NCI-H1105 (cell line): ENCODE measurements around the gene KRTAP10-3.
"Not testable (repeated sequence)": the region's sequence is repeated elsewhere in the genome, so short reads cannot be mapped to it uniquely, and the experiment has no call there.

ENCODE experiments used
- DNase-seq: peaks from one replicate; lab custom pipeline; 2025; lab: John Stamatoyannopoulos, UW

Gene KRTAP10-3, protein sequence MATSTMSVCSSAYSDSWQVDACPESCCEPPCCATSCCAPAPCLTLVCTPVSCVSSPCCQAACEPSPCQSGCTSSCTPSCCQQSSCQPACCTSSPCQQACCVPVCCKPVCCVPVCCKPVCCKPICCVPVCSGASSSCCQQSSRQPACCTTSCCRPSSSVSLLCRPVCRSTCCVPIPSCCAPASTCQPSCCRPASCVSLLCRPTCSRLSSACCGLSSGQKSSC

GRCh38 chr21:44558695-44559094, at the start of gene KRTAP10-3:
Gene KRTAP10-3 (minus strand): TSS chr21:44558795. CDS start chr21:44558715, 80 bp downstream.
- no peak for DNase-seq

- DNase-seq = no peak
These were observed 47.9 kb upstream of the KRTAP10-3 start for GRCh38 chr21:44606495-44606894.

GRCh38 chr21:44603911-44604310, 45.3 kb upstream of the KRTAP10-3 start:
- no peak for DNase-seq

DNA sequence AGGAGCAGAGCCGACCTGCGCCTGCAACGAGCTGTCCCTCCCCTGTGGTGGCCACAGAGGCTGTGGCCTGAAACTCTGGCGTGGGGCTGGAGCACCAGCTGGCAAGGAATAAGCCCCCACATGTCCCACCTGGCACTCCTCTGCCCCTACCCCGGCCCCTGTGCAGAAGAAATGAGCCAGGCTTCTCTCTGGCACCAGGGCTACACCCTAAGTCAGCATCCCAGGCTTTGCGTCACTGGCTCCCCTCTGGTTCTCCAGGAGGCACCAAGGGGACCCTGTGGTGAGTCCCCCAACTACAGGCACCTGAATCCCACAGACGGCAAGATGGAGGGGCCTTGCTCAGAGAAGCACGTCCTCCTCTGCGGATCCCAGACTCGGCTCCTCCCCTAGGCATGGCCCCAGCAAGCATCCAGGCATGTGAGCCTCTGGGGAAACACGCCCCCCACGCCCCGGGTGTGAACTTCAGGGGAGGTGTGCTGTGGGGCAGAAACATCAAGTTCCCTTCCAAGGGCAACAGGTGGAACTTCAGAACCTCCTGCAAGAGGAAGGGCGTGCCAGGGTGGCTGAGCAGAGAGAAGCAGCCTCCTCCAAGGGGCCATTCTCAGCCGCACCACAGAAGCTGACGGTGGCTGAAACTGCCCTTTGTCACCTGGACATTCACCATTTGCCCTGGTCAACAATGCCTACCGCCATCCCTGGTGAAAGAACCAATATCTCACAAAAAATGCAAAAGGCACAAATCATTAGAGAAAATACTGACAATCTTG, 44.7 kb upstream of the KRTAP10-3 start:
- DNase-seq = no peak

DNA sequence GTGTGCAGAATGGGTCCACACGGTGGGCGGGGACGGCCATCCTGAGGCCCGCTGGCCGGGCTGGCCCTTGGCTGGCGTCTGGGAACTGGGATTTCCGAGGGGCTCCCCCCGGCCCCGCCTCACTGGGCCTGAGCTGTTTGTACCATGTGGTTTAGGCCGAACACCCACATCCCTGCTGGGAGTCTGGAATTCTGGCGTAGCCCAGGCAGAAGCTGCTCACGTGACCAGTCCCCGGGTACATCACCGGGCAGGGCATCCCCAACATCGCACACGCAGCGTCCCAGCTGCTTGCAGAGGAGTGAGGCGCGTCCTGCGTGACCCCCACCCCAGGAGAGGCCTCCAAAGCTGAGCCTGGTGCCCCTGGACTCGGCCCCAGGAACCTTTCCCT, 43.9 kb upstream of the KRTAP10-3 start:
- DNase-seq = no peak

- no peak for DNase-seq
These were observed 43.2 kb upstream of the KRTAP10-3 start for GRCh38 chr21:44601596-44602462.

DNA sequence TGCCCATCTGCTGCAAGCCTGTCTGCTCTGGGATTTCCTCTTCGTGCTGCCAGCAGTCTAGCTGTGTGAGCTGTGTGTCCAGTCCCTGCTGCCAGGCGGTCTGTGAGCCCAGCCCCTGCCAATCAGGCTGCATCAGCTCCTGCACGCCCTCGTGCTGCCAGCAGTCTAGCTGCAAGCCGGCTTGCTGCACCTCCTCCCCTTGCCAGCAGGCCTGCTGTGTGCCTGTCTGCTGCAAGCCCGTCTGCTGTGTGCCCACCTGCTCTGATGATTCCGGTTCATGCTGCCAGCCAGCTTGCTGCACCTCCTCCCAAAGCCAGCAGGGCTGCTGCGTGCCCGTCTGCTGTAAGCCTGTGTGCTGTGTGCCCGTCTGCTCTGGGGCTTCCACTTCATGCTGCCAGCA, 42.5 kb upstream of the KRTAP10-3 start:
- not testable (repeated sequence) for DNase-seq

DNA sequence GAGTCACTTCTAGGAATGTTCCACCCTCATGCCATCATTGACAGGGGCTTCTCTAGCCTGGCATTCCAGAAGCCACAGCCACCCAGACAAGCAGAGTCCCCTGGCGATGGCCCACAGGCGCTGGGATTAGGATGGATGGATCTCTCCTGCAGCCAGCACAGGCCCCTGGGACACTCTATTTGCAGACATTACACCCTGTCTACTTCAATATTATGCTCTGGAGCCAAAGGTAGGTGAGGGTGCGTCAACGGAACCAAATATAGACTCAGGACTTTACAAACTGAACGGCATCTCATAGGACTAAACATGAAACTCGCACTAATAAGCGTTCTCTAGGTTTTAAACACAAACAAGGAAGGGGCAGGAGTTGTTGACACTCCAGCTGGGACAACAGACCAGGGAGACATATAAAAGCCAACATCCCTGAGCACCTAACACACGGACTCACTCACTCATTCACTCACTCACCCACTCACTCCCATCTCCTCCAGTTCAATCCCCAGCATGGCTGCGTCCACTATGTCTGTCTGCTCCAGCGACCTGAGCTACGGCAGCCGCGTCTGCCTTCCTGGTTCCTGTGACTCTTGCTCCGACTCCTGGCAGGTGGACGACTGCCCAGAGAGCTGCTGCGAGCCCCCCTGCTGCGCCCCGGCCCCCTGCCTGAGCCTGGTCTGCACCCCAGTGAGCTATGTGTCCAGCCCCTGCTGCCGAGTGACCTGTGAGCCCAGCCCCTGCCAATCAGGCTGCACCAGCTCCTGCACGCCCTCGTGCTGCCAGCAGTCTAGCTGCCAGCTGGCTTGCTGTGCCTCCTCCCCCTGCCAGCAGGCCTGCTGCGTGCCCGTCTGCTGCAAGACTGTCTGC, 41.8 kb upstream of the KRTAP10-3 start, which contains the start of gene KRTAP10-7:
Gene KRTAP10-7 (plus strand): TSS at position 480 of the 861 bp plus-strand sequence. CDS start 25 bp downstream, at position 505.
- DNase-seq = not testable (repeated sequence)

DNA sequence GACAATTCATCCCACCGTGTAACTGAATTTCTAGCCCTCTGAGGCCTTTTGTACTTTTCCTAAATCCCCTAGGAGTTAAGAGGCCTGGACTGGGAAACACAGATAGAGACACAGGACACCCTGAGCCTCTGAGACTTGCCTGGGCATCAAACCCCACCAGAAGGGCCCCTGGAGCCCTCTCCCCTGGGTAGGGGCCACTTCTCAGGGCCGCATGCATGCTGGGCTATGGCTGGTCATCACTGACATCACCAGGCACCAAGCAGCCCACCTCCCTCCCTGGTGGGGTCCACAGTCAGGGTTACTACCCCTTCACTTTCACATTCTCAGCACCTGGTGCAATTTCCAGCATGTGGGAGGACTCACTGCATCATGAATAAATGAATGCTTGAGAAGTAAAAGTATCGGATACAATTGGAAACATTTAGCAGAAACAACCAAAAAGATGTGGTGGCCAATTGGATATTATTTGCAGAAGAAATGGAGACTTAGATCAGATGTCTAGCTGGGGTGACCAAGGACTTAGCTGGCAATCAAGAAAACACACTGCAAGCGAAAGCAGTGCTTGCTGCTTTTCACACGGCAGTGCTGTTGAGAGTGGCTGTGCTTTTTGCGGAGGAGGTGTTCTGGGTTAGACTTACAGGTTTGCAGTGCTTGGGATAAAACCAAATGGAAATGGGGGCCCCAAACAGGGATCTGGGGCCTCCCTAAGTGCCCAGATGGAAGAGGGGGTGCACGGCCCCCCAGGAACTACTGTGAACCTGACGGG, 40.9 kb upstream of the KRTAP10-3 start:
- DNase-seq = no peak

DNA sequence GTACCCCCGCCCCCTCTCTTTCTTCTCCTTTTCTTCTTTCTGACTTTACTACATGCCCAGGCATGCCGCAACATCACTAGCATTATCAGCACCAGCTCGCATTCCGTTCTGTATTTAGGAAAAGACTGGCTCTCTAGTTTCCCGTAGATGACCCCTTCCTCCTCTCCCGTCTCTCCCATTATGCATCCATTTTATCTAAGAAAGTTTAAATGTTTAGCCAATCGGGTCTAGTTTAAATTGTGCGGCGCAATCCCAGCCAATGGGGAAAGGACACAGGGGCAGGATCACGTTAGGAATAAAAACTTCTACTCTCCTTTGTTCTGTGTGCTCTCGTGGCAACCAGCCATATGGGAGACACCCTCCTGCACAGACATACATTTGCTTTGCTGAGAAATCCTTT, 39.5 kb upstream of the KRTAP10-3 start:
- DNase-seq = no peak

- no peak for DNase-seq
These were observed 37.6 kb upstream of the KRTAP10-3 start for GRCh38 chr21:44596068-44596725.

- DNase-seq = no peak
These were observed 36.9 kb upstream of the KRTAP10-3 start for GRCh38 chr21:44595524-44595923.

DNA sequence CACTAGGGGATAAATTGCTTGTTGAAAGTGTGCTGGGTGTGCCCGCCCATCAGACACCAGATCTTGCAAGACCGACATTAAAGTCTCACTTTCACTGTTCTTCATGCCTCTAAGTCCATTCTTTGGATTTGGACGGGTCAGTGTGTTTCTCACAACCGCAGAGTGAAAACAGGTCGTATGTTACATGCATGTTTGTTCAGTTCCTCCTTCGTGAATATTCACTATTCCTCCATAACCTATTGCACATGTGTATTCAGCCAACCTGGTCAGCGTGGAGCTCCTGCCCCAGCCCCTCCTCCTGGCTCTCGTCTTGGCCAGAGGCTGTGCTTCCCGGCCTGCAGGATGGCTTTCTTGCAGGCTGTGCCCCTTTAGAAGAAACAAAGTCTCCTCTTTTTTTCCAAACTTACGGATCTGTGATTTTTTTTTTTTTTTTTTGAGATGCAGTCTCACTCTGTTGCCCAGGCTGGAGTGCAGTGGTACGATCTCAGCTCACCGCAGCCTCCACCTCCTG, 35.9 kb upstream of the KRTAP10-3 start:
- DNase-seq = no peak

DNA sequence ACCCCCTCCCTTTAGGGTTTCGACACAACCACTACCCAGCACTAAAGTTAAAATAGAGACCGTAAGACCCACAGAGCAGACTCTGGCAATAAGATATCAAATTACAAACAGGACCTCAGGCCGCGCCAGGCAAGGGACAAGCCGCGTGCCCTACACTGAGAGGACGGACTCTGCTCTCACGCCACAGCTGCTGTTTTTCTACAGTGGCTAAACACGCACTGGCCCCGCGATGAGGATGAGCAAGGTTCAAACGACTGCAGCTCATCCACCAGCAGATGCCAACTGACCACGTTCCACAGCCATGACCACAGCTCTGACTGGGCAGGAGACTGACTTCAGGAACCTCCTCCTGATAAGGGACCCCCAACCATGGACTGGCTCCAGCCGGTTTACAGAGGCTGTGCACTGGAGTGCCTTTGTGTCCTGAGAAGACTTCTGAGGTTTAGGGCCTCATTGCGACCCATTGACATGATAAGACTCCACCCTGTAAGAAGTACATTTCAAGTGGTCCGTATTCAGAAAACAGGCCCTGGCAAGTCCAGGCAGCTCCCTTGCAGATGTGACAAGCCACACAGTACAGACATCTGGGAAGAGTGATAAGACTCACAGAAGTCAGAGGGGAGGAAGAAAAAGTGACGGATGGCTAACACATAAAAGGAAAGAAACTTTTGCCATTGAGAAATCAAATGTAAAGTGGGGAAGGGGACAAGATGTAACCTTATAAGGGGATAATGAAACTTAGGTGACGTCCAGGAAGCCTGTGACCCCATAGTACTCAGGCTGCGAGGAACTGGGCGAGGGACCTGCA, 35.2 kb upstream of the KRTAP10-3 start:
- no peak for DNase-seq

- no peak for DNase-seq
These were observed 34.1 kb upstream of the KRTAP10-3 start, which contains the start of gene KRTAP10-6 for GRCh38 chr21:44592446-44593311. Gene KRTAP10-6 (minus strand): TSS chr21:44592505. CDS start chr21:44592484, 21 bp downstream.

DNA sequence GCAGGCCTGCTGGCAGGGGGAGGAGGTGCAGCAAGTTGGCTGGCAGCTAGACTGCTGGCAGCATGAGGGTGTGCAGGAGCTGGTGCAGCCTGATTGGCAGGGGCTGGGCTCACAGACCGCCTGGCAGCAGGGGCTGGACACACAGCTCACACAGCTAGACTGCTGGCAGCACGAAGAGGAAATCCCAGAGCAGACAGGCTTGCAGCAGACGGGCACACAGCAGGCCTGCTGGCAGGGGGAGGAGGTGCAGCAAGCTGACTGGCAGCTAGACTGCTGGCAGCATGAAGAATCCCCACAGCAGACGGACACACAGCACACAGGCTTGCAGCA, 33.2 kb upstream of the KRTAP10-3 start:
- DNase-seq = not testable (repeated sequence)

DNA sequence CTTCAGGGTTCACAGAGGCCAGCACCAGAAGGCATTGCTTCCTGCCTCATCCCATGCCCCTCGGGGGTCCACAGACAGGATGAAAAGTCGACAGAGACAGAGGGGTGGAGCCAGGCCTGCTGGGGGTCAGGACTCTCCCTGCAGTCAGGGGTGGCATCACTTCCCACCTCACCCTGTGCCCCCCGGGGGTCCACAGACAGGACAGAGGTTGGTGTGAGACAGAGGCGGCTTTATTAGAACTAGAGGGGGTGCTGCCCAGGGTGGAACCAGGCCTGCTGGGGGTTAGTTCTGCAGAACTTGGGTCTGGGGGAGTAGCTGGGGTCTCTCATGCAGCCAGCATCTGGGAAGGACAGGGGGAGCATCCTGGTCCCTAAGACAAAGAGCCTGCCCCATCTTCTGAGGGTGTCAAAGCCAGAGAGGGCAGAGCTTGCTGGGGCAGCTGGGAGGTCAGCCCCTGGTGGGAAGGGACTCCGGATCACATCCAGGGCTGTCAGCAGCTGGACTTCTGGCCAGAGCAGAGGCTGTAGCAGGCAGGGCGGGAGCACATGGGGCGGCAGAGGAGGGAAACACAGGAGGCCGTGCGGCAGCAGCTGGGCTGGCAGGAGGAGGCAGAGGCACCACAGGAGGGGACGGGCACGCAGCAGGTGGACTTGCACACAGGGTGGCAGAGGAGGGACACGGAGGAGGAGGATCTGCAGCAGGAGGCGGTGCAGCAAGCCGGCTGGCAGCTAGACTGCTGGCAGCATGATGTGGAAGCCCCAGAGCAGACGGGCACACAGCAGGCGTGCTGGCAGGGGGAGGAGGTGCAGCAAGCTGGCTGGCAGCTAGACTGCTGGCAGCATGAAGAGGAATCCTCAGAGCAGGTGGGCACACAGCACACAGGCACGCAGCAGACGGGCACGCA, 32.6 kb upstream of the KRTAP10-3 start:
- DNase-seq = not testable (repeated sequence)
